T-helper 2 cell treated with Interferon-gamma antibody and Interleukin-4, amounts not matched to agents 100 ng/mL and 5 ng/mL, for 36 hours (primary cell): ENCODE measurements around the gene LRRN4CL. TPM values are rescaled to one million over a fixed set of nuclear protein-coding genes. Genes with fewer than 3 reads are reported as not detected.
"Not testable (repeated sequence)": the region's sequence is repeated elsewhere in the genome, so short reads cannot be mapped to it uniquely, and the experiment has no call there.

Source experiments
- intact Hi-C: fragments of 100-400 bp; cut with micrococcal nuclease; formaldehyde crosslinking; loops from one replicate; pipeline ENCODE4 v1.15.1; 2023
- total RNA-seq: library from RNA; stranded (reverse); gene quantifications from 2 replicates; pipeline ENCODE4 v1.2.3, GENCODE V29; 2022

LRRN4CL gene
- total RNA-seq, 1 donor from 2014 or later, result 0.25 TPM

DNA sequence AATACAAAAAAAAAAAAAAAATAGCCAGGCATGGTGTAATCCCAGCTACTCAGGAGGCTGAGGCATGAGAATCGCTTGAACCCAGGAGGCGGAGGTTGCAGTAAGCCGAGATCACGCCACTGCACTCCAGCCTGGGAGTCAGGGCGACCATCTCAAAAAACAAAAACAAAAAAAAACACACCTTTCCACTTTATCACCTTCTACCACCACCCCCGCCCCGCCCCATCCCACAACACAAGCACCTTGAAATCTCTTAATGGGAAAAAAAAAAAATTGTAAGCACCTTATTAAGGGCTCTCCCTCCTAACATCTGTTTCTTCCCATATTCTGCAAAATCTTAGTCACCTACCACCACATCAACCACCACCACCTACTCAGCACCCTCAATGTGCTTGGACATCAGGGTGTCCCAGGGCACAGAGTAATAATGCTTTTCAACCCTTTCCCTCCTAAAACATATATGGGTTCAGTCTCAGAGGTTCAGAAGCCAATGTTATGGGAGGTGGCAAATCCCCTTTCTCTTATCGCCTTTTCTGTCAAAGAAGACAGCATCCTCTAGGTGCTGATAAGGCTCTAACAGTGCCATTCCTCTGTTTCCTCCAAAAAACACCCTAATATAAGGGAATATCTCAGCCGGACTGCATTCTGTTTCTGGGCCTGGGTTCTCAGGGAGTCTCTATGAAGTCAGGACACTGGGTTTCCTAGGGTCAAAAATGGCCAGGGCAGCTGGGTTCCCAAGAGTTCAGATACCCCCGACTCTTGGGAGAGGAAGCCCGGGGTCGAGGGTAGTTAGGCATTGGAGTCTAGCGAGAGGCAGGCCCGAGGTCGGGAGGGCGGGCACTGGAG is 36.9 kb downstream of the LRRN4CL start:
- intact Hi-C loops, result loop anchor here (2.0 kb wide), 4 partner anchors 18 to 52 kb away; partner anchors contain the start of genes EML3, MTA2, ROM1 and UBXN1

GRCh38 chr11:62650283-62650682 is 39.0 kb downstream of the LRRN4CL start:
- intact Hi-C loops, result not testable (repeated sequence)

DNA sequence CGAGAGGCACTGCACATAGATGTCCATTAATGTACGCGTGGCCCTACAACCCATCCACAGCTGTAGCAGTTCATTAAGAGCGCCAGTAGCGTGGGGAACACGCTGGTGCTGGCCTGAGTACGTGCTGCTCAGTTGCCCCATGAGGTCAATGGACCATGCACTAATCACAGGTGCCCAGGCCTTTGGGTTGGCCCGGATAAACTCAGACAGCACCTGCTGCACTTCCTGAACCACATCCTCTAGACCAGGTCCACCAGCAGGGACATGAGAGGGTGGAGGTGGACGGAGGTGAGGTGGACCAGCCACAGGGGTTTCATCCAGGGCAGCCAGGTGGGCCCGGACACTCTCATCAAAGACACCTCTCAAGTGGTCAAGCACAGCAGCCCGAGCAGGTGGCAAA is 39.8 kb downstream of the LRRN4CL start:
- intact Hi-C loops, result no loop called here

- intact Hi-C loops, result no loop called here
Observed at GRCh38 chr11:62648967-62649364, 40.4 kb downstream of the LRRN4CL start.

DNA sequence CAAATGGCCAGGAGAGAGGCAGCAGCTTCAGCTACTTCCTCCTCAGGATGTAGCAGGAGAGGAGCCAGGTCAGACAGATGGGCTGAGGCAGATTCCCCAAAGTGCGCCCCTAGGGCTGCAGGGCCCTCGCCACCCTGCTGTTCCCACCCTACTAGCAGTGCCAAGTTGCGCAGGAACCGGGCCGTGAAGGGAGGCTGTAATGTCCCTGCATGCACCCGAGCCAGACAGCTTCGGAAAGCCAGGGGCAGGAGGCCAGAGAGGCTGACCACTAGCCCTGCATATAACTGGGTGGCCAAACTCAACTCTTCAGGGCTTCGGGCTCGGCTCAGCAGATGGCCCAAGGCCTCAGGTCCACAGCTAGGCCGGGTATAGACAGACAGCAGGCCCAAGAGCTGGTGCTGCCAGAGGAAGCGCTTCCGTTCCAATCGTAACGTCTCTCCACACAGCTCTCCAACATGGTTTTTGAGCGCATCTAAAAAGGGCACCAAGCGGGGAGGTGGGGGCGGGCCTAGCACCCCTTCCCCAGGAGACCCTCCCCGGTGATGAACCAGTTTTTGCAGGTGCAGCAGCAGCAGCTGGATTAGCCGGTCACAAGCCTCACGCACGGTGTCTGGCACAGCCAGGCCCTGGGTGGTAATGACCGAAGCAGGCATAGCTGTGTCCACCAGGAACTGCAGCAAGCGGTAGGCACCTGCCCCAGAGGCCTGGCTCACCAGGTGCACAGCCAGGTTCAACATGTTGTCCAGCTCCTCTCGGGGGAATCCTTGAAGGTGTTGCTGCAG is 41.0 kb downstream of the LRRN4CL start:
- intact Hi-C loops, result no loop called here

GRCh38 chr11:62647609-62648005 is 41.7 kb downstream of the LRRN4CL start:
- intact Hi-C loops, result loop anchor here (2.0 kb wide), 2 partner anchors 61 to 81 kb away; partner anchors contain the start of gene TTC9C

DNA sequence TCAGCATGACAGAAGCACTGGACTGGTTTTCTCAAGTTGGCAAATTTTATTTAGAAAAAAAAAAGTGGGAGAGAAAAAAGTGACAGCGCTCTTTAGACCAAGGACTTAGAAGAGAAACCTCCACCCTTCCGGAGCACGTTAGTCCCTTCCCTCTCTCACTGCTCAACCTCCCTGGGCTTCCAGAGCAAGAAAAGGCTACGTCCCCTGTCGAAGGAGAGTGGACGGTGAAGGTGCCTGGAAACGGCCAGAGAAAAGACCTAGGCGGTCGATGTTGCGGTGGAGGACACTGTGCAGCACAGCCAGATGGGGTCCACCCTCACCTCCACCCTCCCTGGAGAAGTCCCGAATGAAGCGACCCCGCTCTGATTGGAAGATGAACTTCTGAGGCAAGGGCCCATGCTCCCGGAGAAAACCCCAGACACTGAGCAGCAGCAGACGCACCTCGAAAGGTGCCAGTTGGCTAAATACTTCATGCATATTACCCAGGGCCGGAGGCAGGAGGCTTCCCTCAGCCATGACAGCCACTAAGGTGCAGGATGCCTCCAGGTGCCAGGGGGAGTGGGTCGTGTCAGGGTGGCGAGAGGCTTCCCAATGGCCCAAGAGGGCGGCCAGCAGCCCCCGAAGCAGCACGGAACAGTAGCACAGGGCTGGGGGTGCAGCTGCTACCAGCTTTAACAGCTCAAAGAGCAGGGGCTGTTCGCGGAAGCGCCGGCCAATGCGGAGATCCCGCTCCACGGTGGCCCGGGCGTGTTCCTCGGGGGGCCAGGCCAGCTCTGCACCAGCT is 42.3 kb downstream of the LRRN4CL start:
- intact Hi-C loops, result loop anchor here (1.0 to 2.0 kb wide), 4 partner anchors 18 to 82 kb away; partner anchors contain the start of genes C11orf98, CSKMT and TTC9C

- intact Hi-C loops, result loop anchor here (1.0 to 2.0 kb wide), 4 partner anchors 19 to 83 kb away; partner anchors contain the start of genes C11orf98, CSKMT and TTC9C
Observed at GRCh38 chr11:62645946-62646824, 43.1 kb downstream of the LRRN4CL start, which contains the start of gene GANAB. GANAB (minus strand) TSS chr11:62646613; CDS start chr11:62646599, 14 bp downstream.

DNA sequence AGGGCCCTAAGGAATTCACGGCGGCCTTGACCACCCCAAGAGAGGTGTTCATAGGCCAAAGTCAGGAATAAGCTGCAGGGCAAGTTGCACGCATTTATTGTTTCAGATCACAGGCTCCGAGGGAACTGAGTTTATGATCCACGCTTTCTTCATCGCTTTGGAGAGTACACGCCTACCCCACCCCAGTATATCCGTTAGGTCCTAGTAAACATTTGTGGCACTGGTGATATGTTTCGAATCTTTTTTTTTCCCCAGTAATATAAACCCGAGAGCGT is 43.7 kb downstream of the LRRN4CL start:
- intact Hi-C loops, result no loop called here

DNA sequence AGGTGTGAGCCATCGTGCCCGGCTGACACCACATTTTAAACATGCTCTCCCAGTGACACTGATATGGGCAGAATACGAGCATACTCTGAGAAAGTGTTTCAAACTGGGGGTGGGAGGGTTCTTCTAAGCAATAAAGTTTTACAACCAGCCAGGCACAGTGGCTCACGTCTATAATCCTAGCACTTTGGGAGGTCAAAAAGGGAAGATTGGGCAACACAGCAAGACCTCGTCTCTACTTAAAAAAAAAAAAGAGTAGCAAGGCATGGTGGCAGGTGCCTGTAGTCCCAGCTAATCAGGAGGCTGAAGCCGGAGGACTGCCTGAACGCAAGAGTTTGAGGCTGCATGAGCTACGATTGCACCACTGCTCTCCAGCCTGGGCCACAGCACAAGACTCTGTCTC is 45.1 kb downstream of the LRRN4CL start:
- intact Hi-C loops, result no loop called here

Other genes starting within 250 kb of the LRRN4CL start
- gene AHNAK, start 142.7 kb downstream of the LRRN4CL start, total RNA-seq, result 288 and 291 TPM in 2 replicates
- gene EEF1G, start 115.6 kb downstream of the LRRN4CL start, total RNA-seq, result 1,326 and 1,342 TPM in 2 replicates
- gene TUT1, start 98.0 kb downstream of the LRRN4CL start, total RNA-seq, result 26.4 and 30.9 TPM in 2 replicates
- gene MTA2, start 87.7 kb downstream of the LRRN4CL start, total RNA-seq, result 257 and 262 TPM in 2 replicates
- 126 and 133 TPM in 2 replicates for gene EML3, start 76.8 kb downstream of the LRRN4CL start, total RNA-seq
- 0.95 and 1.0 TPM in 2 replicates for gene ROM1, start 76.3 kb downstream of the LRRN4CL start, total RNA-seq
- 65.4 and 69.3 TPM in 2 replicates for gene B3GAT3, start 67.5 kb downstream of the LRRN4CL start, total RNA-seq
- 275 and 283 TPM in 2 replicates for gene GANAB, start 42.9 kb downstream of the LRRN4CL start, total RNA-seq
- 31.0 and 31.8 TPM in 2 replicates for gene INTS5, start 36.2 kb downstream of the LRRN4CL start, total RNA-seq
- 99.6 and 105 TPM in 2 replicates for gene C11orf98, start 24.3 kb downstream of the LRRN4CL start, total RNA-seq
- gene CSKMT, start 24.2 kb downstream of the LRRN4CL start, total RNA-seq, result 21.3 and 24.7 TPM in 2 replicates
- 8.7 and 9.2 TPM in 2 replicates for gene UQCC3, start 17.9 kb downstream of the LRRN4CL start, total RNA-seq
- 18.9 and 20.7 TPM in 2 replicates for gene LBHD1, start 17.3 kb downstream of the LRRN4CL start, total RNA-seq
- gene UBXN1, start 10.5 kb downstream of the LRRN4CL start, total RNA-seq, result 113 and 119 TPM in 2 replicates
- 26.5 and 28.4 TPM in 2 replicates for gene BSCL2, start 17.9 kb upstream of the LRRN4CL start, total RNA-seq
- gene GNG3, start 18.1 kb upstream of the LRRN4CL start, total RNA-seq, result 0.30 TPM in 1 of 2 replicates, not detected in the other
- 69.9 and 72.6 TPM in 2 replicates for gene HNRNPUL2, start 37.9 kb upstream of the LRRN4CL start, total RNA-seq
- gene TTC9C, start 39.0 kb upstream of the LRRN4CL start, total RNA-seq, result 37.0 and 39.9 TPM in 2 replicates
- gene ZBTB3, start 64.6 kb upstream of the LRRN4CL start, total RNA-seq, result 12.9 and 13.9 TPM in 2 replicates
- 101 and 104 TPM in 2 replicates for gene POLR2G, start 72.0 kb upstream of the LRRN4CL start, total RNA-seq
- gene TAF6L, start 81.9 kb upstream of the LRRN4CL start, total RNA-seq, result 21.6 and 21.9 TPM in 2 replicates
- 37.1 and 37.2 TPM in 2 replicates for gene TMEM179B, start 97.9 kb upstream of the LRRN4CL start, total RNA-seq
- 19.6 and 19.8 TPM in 2 replicates for gene TMEM223, start 102.5 kb upstream of the LRRN4CL start, total RNA-seq
- 86.2 and 91.7 TPM in 2 replicates for gene NXF1, start 115.9 kb upstream of the LRRN4CL start, total RNA-seq
- 39.4 and 39.8 TPM in 2 replicates for gene STX5, start 142.5 kb upstream of the LRRN4CL start, total RNA-seq
- 0.77 TPM in 1 of 2 replicates, not detected in the other for gene TEX54, start 143.3 kb upstream of the LRRN4CL start, total RNA-seq
- 77.5 and 81.6 TPM in 2 replicates for gene WDR74, start 150.1 kb upstream of the LRRN4CL start, total RNA-seq
- gene SLC3A2, start 191.4 kb upstream of the LRRN4CL start, total RNA-seq, result 163 TPM in 2 replicates
- gene CHRM1, start 231.8 kb upstream of the LRRN4CL start, total RNA-seq, result not detected in 2 replicates